Midbrain (tissue), 1 donor: ENCODE measurements around the gene MAN2C1.
A peak's percentile ranks its signal among the peaks of the same experiment; 100 is the strongest.
"Not testable (repeated sequence)": the region's sequence is repeated elsewhere in the genome, so short reads cannot be mapped to it uniquely, and the experiment has no call there.

Experiments used
- DNase-seq: peaks from one replicate; lab custom pipeline; 2025; lab: John Stamatoyannopoulos, UW

Gene MAN2C1

GRCh38 chr15:75343953-75344352 is 24.5 kb downstream of the MAN2C1 start:
- peak; percentile 38 for DNase-seq

- no peak for DNase-seq
Observed at GRCh38 chr15:75342221-75342620, 26.2 kb downstream of the MAN2C1 start.

DNA sequence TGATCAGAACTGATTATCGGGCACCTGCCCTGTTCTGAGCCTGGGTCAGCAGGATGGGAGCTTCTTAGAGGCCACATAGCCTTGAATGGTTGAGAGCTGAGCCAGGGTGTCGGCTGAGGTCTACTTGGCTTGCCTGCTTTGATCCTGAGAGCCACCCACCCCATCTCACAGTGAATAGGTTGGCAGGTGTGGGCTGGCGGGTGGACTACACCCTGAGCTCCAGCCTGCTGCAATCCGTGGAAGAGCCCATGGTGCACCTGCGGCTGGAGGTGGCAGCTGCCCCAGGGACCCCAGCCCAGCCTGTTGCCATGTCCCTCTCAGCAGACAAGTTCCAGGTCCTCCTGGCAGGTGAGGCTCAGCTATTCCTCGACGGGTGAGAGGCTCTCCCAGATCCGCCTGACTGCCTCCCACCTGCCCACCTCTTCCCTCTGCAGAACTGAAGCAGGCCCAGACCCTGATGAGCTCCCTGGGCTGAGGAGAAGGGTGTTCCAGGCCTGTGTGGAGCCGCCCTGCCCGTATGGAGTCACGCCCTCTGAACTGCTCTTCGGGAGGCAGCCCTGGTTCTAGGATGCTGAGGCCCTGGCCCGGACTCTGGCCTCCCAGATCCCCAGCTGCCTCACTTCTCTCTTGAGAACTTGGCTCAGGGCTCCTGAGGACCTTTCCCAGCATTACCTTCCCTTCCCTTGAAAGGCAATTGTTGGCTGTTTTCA is 28.7 kb downstream of the MAN2C1 start:
- no peak for DNase-seq

DNA sequence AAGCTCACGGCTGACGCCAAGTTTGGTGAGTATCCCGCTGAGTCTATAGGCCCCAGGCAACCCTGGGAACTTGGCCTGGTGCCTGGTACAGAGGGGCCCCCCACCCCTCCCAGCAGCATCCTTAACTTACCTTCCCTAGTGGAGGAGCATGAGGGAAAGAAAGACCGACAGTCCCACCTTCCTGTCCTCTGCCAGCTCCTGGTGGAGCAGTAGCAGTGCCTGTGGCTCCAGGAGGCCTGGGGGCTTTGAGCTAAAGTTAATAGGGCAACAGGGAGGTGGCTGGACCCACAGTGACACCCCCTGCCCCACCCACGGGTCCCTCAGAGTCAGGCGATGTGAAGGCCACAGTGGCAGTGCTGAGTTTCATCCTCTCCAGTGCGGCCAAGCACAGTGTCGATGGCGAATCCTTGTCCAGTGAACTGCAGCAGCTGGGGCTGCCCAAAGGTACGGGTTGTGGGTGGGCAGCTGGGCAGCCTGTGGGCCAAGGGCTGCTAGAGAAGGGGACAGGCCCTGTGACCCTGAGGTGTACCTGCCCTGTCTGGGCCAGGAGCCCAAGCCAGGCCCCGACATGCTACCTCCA is 29.7 kb downstream of the MAN2C1 start:
- DNase-seq, result no peak

- peak; percentile 95 for DNase-seq
Observed at GRCh38 chr15:75335705-75336355, 32.6 kb downstream of the MAN2C1 start, which contains the start of gene COMMD4. COMMD4 (plus strand) TSS chr15:75336063; CDS start chr15:75336090, 27 bp downstream.

DNA sequence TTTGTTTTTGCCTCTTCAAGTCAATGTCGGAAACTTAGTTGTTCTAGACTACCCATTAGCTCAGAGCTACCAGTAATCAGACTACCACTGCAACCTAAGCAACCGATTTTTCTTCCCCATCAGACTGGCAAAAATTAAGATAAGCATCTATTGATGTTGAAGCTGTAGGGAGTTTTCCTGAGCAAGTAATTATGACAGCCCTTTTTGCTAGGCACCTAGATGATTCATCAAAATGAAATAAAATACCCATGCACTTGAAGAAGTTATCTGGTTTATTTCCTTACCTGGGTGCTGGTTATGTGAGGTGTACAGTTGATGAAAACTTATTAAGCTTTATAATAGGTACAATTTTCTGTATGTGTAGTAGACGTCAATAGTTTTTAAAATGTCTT is 33.1 kb downstream of the MAN2C1 start:
- DNase-seq, result no peak

DNA sequence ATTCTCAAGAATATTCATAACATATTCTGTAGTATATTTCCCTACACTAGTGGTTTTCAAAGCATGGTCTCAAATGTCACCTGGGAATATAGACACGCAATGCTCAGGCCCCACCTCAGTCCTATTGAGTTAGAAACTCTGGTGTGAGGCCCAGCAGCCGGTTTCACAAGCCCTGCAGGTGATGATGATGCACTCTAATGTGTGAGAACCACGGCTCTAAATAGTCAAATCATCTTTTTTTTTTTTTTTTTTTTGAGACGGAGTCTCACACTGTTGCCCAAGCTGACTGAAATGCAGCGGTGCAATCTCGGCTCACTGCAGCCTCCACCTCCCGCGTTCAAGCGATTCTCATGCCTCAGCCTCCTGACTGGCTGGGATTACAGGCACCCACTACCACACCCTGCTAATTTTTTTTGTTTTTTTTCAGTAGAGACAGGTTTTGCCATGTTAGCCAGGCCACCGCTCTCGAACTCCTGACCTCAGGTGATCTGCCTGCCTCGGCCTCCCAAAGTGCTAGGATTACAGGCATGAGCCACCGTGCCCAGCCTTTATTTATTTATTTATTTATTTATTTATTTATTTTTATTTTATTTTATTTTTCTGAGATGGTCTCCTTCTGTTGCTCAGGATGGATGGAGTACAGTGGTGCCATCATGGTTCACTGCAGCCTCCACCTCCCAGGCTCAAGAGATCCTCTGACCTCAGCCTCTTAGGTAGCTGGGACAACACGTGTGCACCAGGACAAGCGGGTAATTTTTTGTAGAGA is 34.6 kb downstream of the MAN2C1 start:
- DNase-seq, result not testable (repeated sequence)

- not testable (repeated sequence) for DNase-seq
Observed at GRCh38 chr15:75332093-75332492, 36.3 kb downstream of the MAN2C1 start.

DNA sequence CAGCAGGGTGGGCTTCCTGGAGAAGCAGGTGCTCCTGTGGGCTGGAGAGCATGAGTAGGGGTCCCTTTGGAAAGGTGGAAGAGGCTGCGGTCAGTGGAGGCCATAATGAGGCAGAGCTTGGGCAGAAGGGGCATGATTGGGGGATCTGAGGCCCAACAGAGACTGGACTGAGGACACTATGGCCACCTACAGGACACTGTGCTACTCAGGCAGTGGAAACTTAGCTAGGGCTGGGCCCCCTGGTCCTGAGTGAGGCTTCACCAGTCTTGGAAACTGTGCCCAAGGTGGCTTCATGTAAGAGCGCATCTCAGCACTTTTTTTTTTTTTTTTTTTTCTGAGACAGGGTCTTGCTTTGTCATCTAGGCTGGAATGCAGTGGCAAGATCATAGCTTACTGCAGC is 38.8 kb downstream of the MAN2C1 start:
- no peak for DNase-seq

DNA sequence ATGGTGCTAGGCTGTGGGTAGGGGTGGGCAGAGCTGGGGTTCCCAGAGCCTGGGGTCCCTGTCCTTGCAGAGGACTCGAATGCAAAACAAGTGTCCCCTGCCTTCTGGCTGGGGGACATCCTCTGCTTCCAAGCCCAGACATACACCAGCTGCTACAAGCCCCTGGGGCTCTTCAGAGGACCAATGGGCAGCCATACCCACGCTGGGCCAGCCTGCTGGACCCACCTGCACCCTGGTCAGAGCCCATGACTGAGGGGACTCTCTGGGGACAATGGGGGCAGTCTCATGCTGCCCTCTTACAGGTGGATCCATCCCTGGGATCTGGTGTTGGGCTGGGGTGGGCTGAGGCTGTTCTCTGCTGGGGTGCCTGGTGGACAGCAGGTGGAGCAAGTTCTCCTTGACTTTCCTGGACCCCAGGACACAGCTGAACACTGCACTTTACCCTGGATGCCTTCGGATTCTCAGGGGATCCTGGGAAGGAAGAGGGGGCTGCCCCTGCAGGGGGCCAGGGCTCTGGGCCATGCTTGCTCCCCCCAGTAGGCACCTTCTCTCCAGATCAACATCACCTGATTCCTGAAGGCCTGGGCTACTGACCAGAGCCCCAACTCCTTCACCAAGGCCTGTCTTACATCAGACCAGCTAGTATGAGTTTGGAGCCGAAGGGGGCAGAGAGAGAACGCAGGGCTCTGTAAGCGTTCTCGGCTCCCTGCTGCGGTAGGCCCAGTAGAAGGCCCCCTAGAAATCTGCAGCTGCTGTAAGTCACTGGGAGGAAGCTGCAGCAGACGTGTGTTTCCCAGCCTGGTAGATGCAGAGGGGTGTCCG is 39.7 kb downstream of the MAN2C1 start:
- no peak for DNase-seq

GRCh38 chr15:75327491-75327890 is 40.9 kb downstream of the MAN2C1 start:
- no peak for DNase-seq

- no peak for DNase-seq
Observed at GRCh38 chr15:75327005-75327404, 41.4 kb downstream of the MAN2C1 start.

- DNase-seq, result no peak
Observed at GRCh38 chr15:75325922-75326321, 42.5 kb downstream of the MAN2C1 start.

DNA sequence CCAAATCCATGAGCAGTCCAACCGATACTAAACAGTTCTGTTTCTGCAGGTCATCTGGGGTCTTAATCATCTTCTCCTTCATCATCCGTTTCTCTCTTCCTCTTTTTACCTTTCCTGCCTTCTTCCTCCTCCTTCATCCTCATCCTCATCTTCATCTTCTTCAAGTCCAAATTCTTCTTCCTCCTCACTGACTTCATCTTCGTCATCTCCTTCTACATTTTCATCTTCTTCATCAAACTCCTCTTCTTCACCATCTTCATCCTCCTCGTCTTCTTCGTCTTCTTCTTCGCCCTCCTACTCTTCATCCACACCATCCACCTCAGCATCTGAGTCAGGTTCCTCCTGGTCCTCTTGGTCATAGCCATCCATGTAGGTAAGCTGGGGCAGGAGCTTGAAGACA is 46.7 kb downstream of the MAN2C1 start:
- DNase-seq, result no peak

- DNase-seq, result not testable (repeated sequence)
Observed at GRCh38 chr15:75319231-75319897, 49.0 kb downstream of the MAN2C1 start.

DNA sequence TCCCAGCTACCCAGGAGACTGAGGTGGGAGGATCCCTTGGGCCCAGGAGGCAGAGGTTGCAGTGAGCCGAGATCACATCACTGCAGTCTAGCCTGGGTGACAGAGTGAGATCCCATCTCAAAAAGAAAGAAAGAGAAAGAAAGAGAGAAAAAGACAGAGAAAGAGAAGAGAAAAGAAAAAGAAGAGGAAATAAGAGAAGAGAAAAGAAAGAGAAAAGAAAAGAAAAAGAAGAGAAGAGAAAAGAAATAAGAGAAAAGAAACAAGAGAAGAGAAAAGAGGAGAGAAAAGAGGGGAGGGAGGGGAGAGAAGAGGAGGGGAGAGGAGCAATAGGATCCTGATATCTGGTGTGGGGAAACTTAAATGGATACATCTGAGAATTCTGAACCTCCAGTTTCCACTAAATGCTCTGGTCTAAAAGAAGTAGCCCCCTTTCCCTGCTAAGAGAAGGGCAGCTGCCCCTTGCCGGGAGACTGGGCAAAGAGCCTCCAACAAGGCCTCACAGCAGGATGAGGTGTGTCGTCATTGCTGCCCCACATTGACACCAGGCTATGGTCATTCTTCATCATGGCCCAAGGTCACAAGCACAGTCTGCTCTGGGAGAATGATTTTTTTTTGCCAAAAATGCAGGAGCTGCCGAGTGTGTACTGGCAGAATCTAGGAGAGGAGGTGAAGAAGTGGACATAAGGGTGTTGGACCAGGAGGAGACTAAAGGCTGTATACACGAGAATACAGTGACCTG is 53.7 kb downstream of the MAN2C1 start:
- DNase-seq, result no peak

DNA sequence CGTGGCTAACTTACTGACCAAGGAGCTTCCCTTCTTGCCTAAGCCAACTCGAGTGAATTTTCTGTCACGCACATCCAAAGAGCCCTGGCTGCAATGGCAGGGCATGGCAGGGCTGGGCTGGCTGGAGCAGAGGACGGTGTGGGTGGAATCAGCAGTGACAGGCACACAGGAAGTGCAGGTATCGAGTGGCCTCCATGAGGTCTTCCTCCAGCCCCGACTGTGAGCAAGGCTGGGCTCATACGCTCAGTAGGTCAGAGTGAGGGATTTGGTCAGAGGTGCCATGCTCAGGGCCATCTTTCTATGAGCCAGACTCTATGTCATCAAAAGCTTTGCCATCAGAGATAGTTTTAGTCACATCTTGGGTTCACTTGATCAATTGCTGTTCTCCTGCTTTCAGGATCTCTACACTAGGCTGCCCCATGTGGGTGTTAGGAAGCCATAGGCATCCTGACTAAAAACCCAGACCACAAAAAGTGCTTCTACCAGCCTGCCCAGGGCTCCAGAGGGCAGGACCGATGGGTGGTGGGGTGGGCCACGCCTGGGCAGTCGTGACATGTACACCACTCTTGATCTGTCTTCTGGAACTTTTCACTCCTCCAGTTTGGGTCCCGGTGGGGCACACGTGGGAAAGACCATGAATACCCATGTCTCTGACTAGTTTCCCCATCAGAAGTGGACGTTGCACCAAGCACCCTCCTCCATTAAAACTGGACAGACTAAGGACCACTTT is 55.1 kb downstream of the MAN2C1 start:
- DNase-seq, result no peak

- not testable (repeated sequence) for DNase-seq
Observed at GRCh38 chr15:75312548-75312947, 55.9 kb downstream of the MAN2C1 start.

GRCh38 chr15:75309711-75310110 is 58.7 kb downstream of the MAN2C1 start:
- no peak for DNase-seq
